Peyer's patch (tissue), 4 donors: ENCODE results near the gene NAP1L4. TPM values are rescaled to one million over a fixed set of nuclear protein-coding genes. Genes with fewer than 3 reads are reported as not detected.

Experiments
- DNase-seq, 3 donors: peaks; one replicate each; pipeline ENCODE4 v3.0.0-alpha.2; 2017 to 2019
- H3K27ac ChIP-seq, 4 donors: fragments of 200-600 bp; sonication (generic); one replicate each; pipeline ENCODE4 v1.5.1; 2016 to 2019
- H3K27me3 ChIP-seq, 2 donors: fragments of 200-600 bp; sonication (generic); one replicate each; pipeline ENCODE4 v1.5.1; 2019
- H3K36me3 ChIP-seq, 3 donors: fragments of 200-600 bp; sonication (generic); one replicate each; pipeline ENCODE4 v1.5.1; 2016 to 2019
- H3K4me1 ChIP-seq, 4 donors: fragments of 200-600 bp; sonication (generic); one replicate each; pipeline ENCODE4 v1.5.1; 2016 to 2019
- H3K4me3 ChIP-seq, 4 donors: fragments of 200-600 bp; sonication (generic); 1 replicate in 3 of 4; 2 replicates in 1 of 4; pipeline ENCODE4 v1.5.1; 2016 to 2019; ENCODE audit warnings: mild to moderate bottlenecking in 1 of 4
- H3K9me3 ChIP-seq, 4 donors: fragments of 200-600 bp; sonication (generic); one replicate each; pipeline ENCODE4 v1.5.1; 2016 to 2019; ENCODE audit warnings: mild to moderate bottlenecking in 1 of 4
- POLR2A ChIP-seq, 2 donors: fragments of 450-650 bp; IDR thresholded peaks; one replicate each; pipeline ENCODE4 v1.5.1; 2017; ENCODE audit warnings: antibody characterized with exemption in 2 of 2, mild to moderate bottlenecking in 2 of 2, moderate library complexity in 2 of 2
- total RNA-seq, 4 donors: library from RNA; depleted of rRNA; stranded (reverse); fragments of >200 nt; gene quantifications; one replicate each; pipeline ENCODE4 v1.1.0, GENCODE V29; 2016
- TF ChIP-seq, protein P1 (sequence below), 6 experiments: fragments of 450-650 bp in 4 of 6; fragments of 200-600 bp in 2 of 6; sonication (generic) in 1 of 6; IDR thresholded peaks; one replicate each; pipeline ENCODE4 v1.5.1; 2017 to 2019; ENCODE audit warnings: antibody characterized with exemption in 6 of 6, mild to moderate bottlenecking in 3 of 6, moderate library complexity in 1 of 6

The NAP1L4 gene
- total RNA-seq, 4 donors from 2014 or later, result 87.6 to 177 (median 119) TPM

DNA sequence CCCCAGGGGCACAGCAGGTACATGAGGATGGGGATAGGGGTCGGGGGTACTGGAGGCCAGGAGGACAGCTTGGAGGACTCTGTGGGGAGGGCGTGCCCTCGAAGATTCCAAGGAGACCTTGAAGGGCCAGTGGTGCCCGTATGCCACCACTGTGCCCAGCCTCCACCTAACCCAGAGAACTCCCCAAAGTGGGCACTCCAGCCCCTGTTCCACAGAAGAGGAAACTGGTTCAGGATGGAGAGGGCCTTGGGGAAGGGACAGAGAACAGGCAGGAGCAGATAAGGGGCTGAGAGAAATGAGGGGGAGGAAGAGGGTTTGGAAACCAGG is 60.7 kb downstream of the NAP1L4 start:
- peaks cover 0 to 36% (median 17%) of the 10 kb centered on the region in 4 donors for H3K4me1 ChIP-seq

DNA sequence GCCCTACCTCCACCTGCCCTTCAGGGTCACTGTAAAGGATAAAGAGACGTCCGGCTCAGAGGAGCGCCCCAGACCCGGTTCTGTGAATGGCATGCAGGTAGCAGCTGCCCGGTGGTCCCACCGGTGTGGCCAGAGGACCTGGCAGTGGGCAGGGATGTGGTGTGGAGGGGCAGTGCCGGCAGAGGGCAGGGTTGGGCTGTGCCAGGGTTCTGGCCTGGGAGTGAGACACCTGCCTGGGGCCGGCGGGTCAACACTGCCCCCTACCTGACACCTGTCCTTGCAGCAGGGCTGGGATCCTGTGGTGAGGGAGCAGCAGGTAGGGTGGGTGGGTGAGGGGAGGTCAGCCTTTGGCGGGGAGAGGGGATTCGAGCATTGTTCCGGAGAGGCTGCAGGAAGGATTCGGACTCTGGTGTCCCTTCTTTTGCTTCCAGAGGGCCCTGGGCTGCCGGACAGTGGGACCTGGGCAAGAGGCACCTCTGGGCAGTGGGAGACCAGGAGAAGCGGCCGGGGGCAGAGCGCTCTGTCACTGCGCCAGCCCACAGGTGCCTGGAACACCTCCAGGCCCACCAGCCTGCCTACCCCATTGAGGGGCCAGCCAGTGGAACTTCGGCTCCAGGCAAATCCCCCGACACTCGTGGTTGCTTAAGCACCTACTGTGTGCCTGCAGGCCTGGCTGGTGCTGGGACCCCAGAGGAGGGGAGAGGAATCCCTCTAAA is 61.3 kb downstream of the NAP1L4 start:
- Histone ChIP-seq H3K4me3 (peak overlapping the region; percentile 52 to 73 (median 61)), H3K36me3 (no peaks in the 10 kb centered on the region), H3K9me3 (no peaks in the 10 kb centered on the region), H3K4me1 (peaks cover 0 to 36% (median 17%) of the 10 kb centered on the region in 4 donors), H3K27ac (peak overlapping the region in 3 of 4 donors; percentile 87 to 95 (median 94)), H3K27me3 (no peaks in the 10 kb centered on the region)
- DNase-seq, result peak; percentile 60 to 94 (median 93)
- TF ChIP-seq POLR2A (IDR thresholded peaks at IDR 0.05), result peak in 1 of 2 donors; percentile 12
- TF ChIP-seq, protein P1, sequence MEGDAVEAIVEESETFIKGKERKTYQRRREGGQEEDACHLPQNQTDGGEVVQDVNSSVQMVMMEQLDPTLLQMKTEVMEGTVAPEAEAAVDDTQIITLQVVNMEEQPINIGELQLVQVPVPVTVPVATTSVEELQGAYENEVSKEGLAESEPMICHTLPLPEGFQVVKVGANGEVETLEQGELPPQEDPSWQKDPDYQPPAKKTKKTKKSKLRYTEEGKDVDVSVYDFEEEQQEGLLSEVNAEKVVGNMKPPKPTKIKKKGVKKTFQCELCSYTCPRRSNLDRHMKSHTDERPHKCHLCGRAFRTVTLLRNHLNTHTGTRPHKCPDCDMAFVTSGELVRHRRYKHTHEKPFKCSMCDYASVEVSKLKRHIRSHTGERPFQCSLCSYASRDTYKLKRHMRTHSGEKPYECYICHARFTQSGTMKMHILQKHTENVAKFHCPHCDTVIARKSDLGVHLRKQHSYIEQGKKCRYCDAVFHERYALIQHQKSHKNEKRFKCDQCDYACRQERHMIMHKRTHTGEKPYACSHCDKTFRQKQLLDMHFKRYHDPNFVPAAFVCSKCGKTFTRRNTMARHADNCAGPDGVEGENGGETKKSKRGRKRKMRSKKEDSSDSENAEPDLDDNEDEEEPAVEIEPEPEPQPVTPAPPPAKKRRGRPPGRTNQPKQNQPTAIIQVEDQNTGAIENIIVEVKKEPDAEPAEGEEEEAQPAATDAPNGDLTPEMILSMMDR (IDR thresholded peaks at IDR 0.05), result peak; percentile 49 to 98 (median 75)

More for the DNA sequence above, 60.7 kb downstream of the NAP1L4 start:
- Histone ChIP-seq H3K4me3 (no peak overlapping the region), H3K27ac (no peak overlapping the region), H3K9me3 (no peaks in the 10 kb centered on the region), H3K36me3 (no peaks in the 10 kb centered on the region), H3K27me3 (no peaks in the 10 kb centered on the region)
- TF ChIP-seq, protein P1 (IDR thresholded peaks at IDR 0.05), result no peak
- TF ChIP-seq POLR2A (IDR thresholded peaks at IDR 0.05), result no peak
- DNase-seq, result no peak

DNA sequence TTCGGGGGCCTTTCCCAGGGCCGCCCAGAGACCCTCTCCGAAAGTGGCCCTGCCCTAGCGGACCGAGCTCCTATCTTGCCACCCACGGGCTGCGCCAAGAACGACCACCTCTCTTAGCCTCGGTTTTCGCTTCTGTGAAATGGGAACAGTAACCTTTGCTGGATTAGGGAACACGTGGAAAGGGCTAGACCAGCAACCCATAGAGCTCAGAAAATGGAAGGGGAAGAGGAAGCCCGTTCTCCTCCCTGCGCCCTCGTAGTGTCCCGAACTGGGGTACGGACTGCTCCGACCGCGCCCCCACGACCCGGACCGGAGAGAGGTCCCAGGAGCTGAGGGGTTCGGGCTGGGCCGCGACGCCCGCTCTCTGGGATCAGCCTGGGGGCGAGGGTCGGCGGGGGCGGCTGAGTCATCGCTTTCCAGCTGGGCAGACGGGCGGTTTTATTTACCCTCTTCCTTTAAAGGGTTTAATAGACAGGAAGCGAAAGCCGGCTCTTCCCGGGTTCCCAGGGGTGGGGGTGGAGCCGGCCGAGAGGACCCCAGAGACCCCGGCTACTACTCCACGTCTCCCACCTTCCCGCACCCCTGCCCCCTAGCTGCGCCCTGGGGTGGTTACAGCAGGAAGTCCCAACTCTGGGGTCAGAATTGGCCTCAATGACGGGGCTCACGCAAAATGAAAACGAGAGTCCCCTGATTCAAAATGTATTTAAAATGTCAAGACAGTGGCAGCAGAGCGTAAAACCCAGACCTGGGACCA is 62.0 kb downstream of the NAP1L4 start:
- DNase-seq, result peak; percentile 32 to 87 (median 83)
- H3K27ac ChIP-seq, result peak overlapping the region; percentile 58 to 95 (median 90)
- peak in 1 of 2 donors; percentile 1 for TF ChIP-seq POLR2A (IDR thresholded peaks at IDR 0.05)
- TF ChIP-seq, protein P1 (IDR thresholded peaks at IDR 0.05), result peak in 1 of 6 experiments; percentile 34
- H3K9me3 ChIP-seq, result no peaks in the 10 kb centered on the region
- peaks cover 0 to 42% (median 17%) of the 10 kb centered on the region in 4 donors for H3K4me1 ChIP-seq
- peak overlapping the region; percentile 52 to 73 (median 61) for H3K4me3 ChIP-seq
- no peaks in the 10 kb centered on the region for H3K27me3 ChIP-seq
- no peaks in the 10 kb centered on the region for H3K36me3 ChIP-seq

GRCh38 chr11:2929531-2929949 is 62.6 kb downstream of the NAP1L4 start:
- peak in 2 of 3 donors; percentile 90 to 93 for DNase-seq
- no peaks in the 10 kb centered on the region for H3K27me3 ChIP-seq
- peak overlapping the region; percentile 58 to 95 (median 90) for H3K27ac ChIP-seq
- peak overlapping the region; percentile 52 to 73 (median 61) for H3K4me3 ChIP-seq
- H3K4me1 ChIP-seq, result peaks cover 4 to 47% (median 17%) of the 10 kb centered on the region in 4 donors
- H3K36me3 ChIP-seq, result no peaks in the 10 kb centered on the region
- TF ChIP-seq, protein P1 (IDR thresholded peaks at IDR 0.05), result no peak
- peak; percentile 9 to 25 for TF ChIP-seq POLR2A (IDR thresholded peaks at IDR 0.05)
- no peaks in the 10 kb centered on the region for H3K9me3 ChIP-seq

DNA sequence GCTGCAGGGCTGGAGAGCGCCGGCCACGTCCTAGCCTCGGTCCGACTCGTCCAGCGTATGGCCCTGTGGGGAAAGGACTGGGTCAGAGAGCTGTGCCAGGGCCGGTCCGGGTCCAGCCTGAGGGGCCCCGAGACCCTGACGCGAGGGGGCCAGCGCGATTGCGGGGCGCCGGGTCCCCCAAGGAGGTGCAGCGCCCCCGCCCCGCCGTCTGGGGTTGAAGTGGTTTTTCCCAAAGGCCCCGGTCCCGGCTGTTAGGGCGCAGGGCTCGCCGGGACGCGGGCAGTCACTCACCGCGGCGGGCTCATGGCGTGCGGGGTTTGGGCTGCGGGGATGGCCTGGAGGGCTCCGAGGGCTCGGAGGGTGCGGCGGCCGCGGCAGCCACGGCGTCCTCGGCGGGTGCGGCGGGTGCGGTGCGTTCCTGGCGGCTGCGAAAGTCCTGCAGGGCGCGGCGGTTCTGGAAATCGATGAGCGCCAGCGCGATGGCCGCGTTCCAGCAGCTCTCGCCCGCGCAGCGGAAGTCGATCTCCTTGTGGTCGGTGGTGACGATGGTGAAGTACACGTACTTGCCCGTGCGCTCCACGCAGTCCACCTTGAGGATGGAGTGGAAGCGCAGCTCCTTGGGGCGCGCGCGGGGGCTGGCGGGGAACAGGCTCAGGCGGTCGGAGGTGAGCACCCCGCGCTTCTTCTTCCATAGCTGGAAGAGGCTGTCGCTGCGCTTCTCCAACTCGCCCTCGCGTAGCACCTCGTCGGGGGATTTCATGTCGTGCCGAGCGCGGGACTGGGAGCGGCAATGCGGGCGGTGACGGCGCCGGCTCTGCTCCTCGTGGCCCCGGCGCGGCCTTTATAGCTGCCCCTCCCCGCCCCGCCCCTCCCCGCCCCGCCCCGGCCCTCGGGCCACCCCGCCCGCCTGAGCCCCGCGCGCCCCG is 63.3 kb downstream of the NAP1L4 start, which contains the start of gene PHLDA2:
Gene PHLDA2 (minus strand): TSS at position 816 of the 926 bp plus-strand sequence. CDS start 56 bp downstream, at position 760.
- peak; percentile 93 to 95 for TF ChIP-seq POLR2A (IDR thresholded peaks at IDR 0.05)
- TF ChIP-seq, protein P1 (IDR thresholded peaks at IDR 0.05), result peak in 2 of 6 experiments; percentile 10 to 28
- peak within 1 kb of the TSS; percentile 52 to 73 (median 61) for H3K4me3 ChIP-seq
- no peaks in the 10 kb centered on the region for H3K36me3 ChIP-seq
- peaks cover 8 to 54% (median 19%) of the 10 kb centered on the region in 4 donors for H3K4me1 ChIP-seq
- H3K9me3 ChIP-seq, result no peaks in the 10 kb centered on the region
- peak; percentile 52 to 89 (median 79) for DNase-seq
- no peaks in the 10 kb centered on the region for H3K27me3 ChIP-seq
- peak within 1 kb of the TSS; percentile 58 to 95 (median 90) for H3K27ac ChIP-seq
